ENCODE data around the gene CUX1.

Gene CUX1

GRCh38 chr7:102283477-102284189 is 466.2 kb downstream of the CUX1 start:
- TF ChIP-seq, protein P1, sequence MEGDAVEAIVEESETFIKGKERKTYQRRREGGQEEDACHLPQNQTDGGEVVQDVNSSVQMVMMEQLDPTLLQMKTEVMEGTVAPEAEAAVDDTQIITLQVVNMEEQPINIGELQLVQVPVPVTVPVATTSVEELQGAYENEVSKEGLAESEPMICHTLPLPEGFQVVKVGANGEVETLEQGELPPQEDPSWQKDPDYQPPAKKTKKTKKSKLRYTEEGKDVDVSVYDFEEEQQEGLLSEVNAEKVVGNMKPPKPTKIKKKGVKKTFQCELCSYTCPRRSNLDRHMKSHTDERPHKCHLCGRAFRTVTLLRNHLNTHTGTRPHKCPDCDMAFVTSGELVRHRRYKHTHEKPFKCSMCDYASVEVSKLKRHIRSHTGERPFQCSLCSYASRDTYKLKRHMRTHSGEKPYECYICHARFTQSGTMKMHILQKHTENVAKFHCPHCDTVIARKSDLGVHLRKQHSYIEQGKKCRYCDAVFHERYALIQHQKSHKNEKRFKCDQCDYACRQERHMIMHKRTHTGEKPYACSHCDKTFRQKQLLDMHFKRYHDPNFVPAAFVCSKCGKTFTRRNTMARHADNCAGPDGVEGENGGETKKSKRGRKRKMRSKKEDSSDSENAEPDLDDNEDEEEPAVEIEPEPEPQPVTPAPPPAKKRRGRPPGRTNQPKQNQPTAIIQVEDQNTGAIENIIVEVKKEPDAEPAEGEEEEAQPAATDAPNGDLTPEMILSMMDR (IDR thresholded peaks at IDR 0.05; ENCODE audit: poor library complexity, severe bottlenecking): no peak
- no peak overlapping the region for H3K4me3 ChIP-seq (ENCODE audit: severe bottlenecking)
- no peak for ATAC-seq (ENCODE audit: low read depth)
- DNase-seq (ENCODE audit: low spot score): no peak
- no peaks in the 10 kb centered on the region for H3K27me3 ChIP-seq (ENCODE audit: insufficient read depth, poor library complexity, severe bottlenecking)
- no peaks in the 10 kb centered on the region for H3K4me1 ChIP-seq (ENCODE audit: insufficient read depth, poor library complexity, severe bottlenecking)
- H3K27ac ChIP-seq (ENCODE audit: poor library complexity, severe bottlenecking): no peak overlapping the region
- no peaks in the 10 kb centered on the region for H3K9me3 ChIP-seq (ENCODE audit: severe bottlenecking)
- no peaks in the 10 kb centered on the region for H3K36me3 ChIP-seq (ENCODE audit: low read depth)

- Histone ChIP-seq H3K4me3 (ENCODE audit: severe bottlenecking) (no peak overlapping the region), H3K27ac (ENCODE audit: poor library complexity, severe bottlenecking) (no peak overlapping the region), H3K27me3 (ENCODE audit: insufficient read depth, poor library complexity, severe bottlenecking) (no peaks in the 10 kb centered on the region), H3K4me1 (ENCODE audit: insufficient read depth, poor library complexity, severe bottlenecking) (no peaks in the 10 kb centered on the region), H3K9me3 (ENCODE audit: severe bottlenecking) (no peaks in the 10 kb centered on the region), H3K36me3 (ENCODE audit: low read depth) (no peaks in the 10 kb centered on the region)
- DNase-seq (ENCODE audit: low spot score): no peak
- TF ChIP-seq, protein P1 (IDR thresholded peaks at IDR 0.05; ENCODE audit: poor library complexity, severe bottlenecking): no peak
- ATAC-seq (ENCODE audit: low read depth): no peak
Measured at GRCh38 chr7:102284399-102284798, 467.0 kb downstream of the CUX1 start.

DNA sequence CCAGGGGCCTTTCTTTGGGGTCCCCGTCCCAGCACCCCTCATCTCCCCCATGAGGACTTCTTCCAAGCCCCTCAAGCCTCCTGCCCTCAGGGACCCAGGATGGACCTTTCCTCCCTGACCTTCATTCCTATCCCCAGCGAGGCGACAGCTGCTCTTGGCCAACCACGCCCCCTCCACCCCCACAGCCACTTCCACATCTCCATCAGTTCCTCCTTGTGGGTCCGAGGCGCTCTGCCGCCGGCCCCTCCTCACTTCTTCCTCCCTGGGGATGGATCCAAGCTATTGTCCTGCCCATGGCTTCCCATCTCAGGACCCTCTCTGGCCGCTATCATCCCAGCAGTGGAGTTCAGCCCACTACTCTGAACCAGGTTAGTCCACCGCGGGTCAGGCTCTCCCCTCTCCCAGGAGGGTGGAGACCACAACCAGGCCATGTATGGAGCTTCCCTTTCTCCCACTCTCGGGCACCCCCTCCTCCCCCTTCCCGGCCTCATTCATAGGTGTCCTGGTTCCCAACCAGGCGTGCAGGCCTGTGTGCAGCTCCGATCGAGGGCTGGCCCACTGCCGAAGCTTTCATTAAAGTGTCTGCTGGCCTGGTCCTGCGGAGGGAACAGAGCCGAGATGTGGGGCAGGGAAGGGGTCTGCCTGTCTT is 467.6 kb downstream of the CUX1 start:
- no peaks in the 10 kb centered on the region for H3K9me3 ChIP-seq (ENCODE audit: severe bottlenecking)
- ATAC-seq (ENCODE audit: low read depth) (no peak), DNase-seq (ENCODE audit: low spot score) (no peak)
- no peaks in the 10 kb centered on the region for H3K36me3 ChIP-seq (ENCODE audit: low read depth)
- H3K4me1 ChIP-seq (ENCODE audit: insufficient read depth, poor library complexity, severe bottlenecking): no peaks in the 10 kb centered on the region
- no peak overlapping the region for H3K27ac ChIP-seq (ENCODE audit: poor library complexity, severe bottlenecking)
- no peak overlapping the region for H3K4me3 ChIP-seq (ENCODE audit: severe bottlenecking)
- no peaks in the 10 kb centered on the region for H3K27me3 ChIP-seq (ENCODE audit: insufficient read depth, poor library complexity, severe bottlenecking)
- TF ChIP-seq, protein P1 (IDR thresholded peaks at IDR 0.05; ENCODE audit: poor library complexity, severe bottlenecking): no peak

DNA sequence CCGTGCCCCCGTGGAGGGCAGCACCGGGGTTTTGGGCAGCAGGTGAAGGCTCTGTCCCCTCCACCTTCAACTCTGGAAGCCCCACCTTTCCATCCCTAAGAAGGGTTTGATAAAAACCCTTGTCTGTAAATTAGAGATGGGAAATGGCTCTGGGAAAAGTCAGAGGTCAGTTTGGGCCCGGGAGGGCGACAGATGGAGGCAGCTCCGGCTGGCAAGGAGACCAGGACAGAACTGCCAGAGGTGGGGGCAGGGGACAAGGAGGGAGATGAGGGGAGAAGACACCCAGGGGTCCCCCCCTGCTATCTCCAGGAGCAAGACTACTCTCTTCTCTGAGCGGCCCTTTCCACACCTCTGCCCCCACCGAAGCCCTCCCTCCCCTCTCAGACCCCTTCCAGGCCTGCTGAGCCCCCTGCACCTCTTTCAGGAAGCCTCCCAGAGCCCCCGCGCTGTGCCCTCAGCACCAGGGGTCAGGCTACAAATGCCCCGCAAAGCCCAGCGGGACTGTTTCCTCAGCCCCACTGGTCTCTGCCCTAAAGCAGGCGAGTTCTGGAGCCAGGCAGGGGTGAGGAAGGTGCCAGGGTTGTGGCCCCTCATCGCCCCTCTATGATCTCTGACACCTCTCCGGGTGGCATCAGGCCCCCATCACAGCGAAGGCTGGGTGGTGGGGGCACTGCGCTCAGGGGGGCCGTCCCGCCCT is 468.3 kb downstream of the CUX1 start:
- ATAC-seq (ENCODE audit: low read depth) (no peak), DNase-seq (ENCODE audit: low spot score) (no peak)
- no peaks in the 10 kb centered on the region for H3K4me1 ChIP-seq (ENCODE audit: insufficient read depth, poor library complexity, severe bottlenecking)
- no peaks in the 10 kb centered on the region for H3K9me3 ChIP-seq (ENCODE audit: severe bottlenecking)
- H3K27me3 ChIP-seq (ENCODE audit: insufficient read depth, poor library complexity, severe bottlenecking): no peaks in the 10 kb centered on the region
- no peaks in the 10 kb centered on the region for H3K36me3 ChIP-seq (ENCODE audit: low read depth)
- H3K27ac ChIP-seq (ENCODE audit: poor library complexity, severe bottlenecking): no peak overlapping the region
- peak overlapping the region; percentile 92 for H3K4me3 ChIP-seq (ENCODE audit: severe bottlenecking)
- TF ChIP-seq, protein P1 (IDR thresholded peaks at IDR 0.05; ENCODE audit: poor library complexity, severe bottlenecking): no peak

All from RWPE2 (cell line).